Measurements from ENCODE around the gene KIF16B. TPM values are rescaled to one million over a fixed set of nuclear protein-coding genes. Genes with fewer than 3 reads are reported as not detected.

KIF16B gene
- total RNA-seq, 1 experiment from 2014 or later = 4.6 TPM

DNA sequence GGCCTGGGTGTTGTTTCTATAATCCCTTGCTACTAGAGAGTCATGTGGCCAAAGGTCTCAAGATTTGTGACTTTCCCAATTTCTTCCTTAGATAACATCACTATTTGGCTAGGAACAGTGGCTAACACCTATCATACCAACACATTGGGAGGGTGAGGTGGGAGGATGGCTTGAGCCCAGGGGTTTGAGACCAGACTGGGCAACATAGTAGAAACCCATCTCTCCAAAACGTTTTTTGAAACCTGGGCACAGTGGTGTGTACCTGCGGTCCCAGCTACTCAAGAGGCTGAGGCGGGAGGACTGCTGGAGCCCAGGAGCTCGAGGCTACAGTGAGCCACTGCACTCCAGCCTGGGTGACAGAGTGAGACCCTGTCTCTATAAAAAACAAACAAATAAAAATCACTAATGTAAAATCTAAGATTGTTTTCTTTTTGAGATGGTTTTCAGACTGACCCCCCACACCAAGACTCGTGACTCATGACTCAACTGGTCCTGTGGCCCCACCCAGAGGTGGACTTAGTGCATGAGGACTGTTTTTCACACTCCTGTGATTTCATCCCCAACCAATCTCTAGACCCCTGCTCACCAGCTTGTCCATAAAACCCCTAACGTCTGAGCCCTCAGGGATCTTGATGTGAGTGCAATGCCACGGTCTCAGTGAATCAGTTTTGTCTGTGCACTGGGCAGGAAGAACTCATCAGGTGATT is 48.3 kb upstream of the KIF16B start:
- no peak for DNase-seq (ENCODE audit: low spot score)

DNA sequence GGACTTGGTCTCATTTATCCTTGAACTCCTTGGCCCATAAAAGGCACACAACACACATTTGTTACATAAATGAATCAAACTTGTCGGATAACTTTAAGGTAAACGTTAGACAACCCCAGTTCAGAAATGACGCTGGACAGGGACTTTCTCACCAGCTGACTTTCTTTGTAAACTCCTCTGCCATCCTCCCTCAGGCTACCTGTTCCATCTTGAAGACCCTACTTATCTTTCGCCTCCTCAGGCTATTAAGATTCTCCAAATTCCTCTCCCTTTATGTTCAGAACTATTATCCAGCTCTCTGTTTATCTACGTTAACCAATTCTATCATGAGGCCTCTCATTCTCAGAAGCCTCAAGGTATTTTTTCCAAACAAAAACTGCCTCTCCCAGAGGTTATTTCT is 47.7 kb upstream of the KIF16B start:
- ChIA-PET POLR2A (ENCODE audit: low non-redundant PET) (no interaction called here), CTCF (no interaction called here)
- Histone ChIP-seq H3K36me3 (ENCODE audit: insufficient read depth, low read length, poor library complexity, severe bottlenecking) (no peaks in the 10 kb centered on the region), H3K9me3 (ENCODE audit: low read depth, low read length, poor library complexity, severe bottlenecking) (peaks cover 7% of the 10 kb centered on the region), H3K4me3 (ENCODE audit: low read depth, low read length, poor library complexity, severe bottlenecking) (no peak overlapping the region), H3K27ac (ENCODE audit: low read depth, low read length, poor library complexity, severe bottlenecking) (no peak overlapping the region), H3K4me1 (ENCODE audit: insufficient read depth, low read length, poor library complexity, severe bottlenecking) (no peaks in the 10 kb centered on the region), H3K27me3 (replicated peaks; ENCODE audit: insufficient read depth, low read depth, low read length, poor library complexity) (no peaks in the 10 kb centered on the region)
- intact Hi-C loops (cut with micrococcal nuclease; ENCODE audit: unreplicated experiment) = no loop called here
- BruUV-seq (replicated peaks) = no TSS peak
- DNase-seq (ENCODE audit: low spot score) = no peak
- TF ChIP-seq EZH2 (IDR thresholded peaks at IDR 0.05; ENCODE audit: borderline replicate concordance, low read depth, low read length, poor library complexity, severe bottlenecking) = no peak
- TF ChIP-seq, protein P1, sequence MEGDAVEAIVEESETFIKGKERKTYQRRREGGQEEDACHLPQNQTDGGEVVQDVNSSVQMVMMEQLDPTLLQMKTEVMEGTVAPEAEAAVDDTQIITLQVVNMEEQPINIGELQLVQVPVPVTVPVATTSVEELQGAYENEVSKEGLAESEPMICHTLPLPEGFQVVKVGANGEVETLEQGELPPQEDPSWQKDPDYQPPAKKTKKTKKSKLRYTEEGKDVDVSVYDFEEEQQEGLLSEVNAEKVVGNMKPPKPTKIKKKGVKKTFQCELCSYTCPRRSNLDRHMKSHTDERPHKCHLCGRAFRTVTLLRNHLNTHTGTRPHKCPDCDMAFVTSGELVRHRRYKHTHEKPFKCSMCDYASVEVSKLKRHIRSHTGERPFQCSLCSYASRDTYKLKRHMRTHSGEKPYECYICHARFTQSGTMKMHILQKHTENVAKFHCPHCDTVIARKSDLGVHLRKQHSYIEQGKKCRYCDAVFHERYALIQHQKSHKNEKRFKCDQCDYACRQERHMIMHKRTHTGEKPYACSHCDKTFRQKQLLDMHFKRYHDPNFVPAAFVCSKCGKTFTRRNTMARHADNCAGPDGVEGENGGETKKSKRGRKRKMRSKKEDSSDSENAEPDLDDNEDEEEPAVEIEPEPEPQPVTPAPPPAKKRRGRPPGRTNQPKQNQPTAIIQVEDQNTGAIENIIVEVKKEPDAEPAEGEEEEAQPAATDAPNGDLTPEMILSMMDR (conservative IDR thresholded peaks at IDR 0.05; ENCODE audit: low read depth, low read length) = no peak

More for the DNA sequence above, 48.3 kb upstream of the KIF16B start:
- Histone ChIP-seq H3K9me3 (ENCODE audit: low read depth, low read length, poor library complexity, severe bottlenecking) (peaks cover 7% of the 10 kb centered on the region), H3K27me3 (replicated peaks; ENCODE audit: insufficient read depth, low read depth, low read length, poor library complexity) (no peaks in the 10 kb centered on the region), H3K36me3 (ENCODE audit: insufficient read depth, low read length, poor library complexity, severe bottlenecking) (no peaks in the 10 kb centered on the region), H3K4me1 (ENCODE audit: insufficient read depth, low read length, poor library complexity, severe bottlenecking) (no peaks in the 10 kb centered on the region), H3K4me3 (ENCODE audit: low read depth, low read length, poor library complexity, severe bottlenecking) (no peak overlapping the region), H3K27ac (ENCODE audit: low read depth, low read length, poor library complexity, severe bottlenecking) (no peak overlapping the region)
- intact Hi-C loops (cut with micrococcal nuclease; ENCODE audit: unreplicated experiment) = no loop called here
- CTCF ChIA-PET = no interaction called here
- TF ChIP-seq EZH2 (IDR thresholded peaks at IDR 0.05; ENCODE audit: borderline replicate concordance, low read depth, low read length, poor library complexity, severe bottlenecking) = no peak
- TF ChIP-seq, protein P1 (conservative IDR thresholded peaks at IDR 0.05; ENCODE audit: low read depth, low read length) = no peak
- no TSS peak for BruUV-seq (replicated peaks)
- POLR2A ChIA-PET (ENCODE audit: low non-redundant PET) = no interaction called here

DNA sequence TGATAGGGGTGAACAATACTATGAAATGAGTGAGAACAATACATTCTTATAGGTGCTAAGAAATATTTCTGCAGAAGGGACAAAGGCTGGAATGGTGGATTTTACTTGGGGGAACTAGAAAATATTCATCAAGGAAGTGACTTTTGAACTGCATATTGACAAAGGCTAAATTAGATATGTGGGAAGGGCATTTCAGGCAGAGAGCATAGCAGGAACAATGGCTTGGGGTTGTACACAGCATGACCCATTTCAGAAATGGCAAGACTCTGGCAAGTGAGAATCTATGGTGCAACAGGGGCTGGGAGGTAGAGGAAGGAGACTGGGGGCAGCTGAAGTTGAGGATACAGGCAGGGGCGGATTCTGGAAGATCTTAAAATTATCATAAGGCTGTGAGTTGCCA is 46.7 kb upstream of the KIF16B start:
- ChIA-PET CTCF (no interaction called here), POLR2A (ENCODE audit: low non-redundant PET) (no interaction called here)
- H3K27ac ChIP-seq (ENCODE audit: low read depth, low read length, poor library complexity, severe bottlenecking) = no peak overlapping the region
- peaks cover 7% of the 10 kb centered on the region for H3K4me1 ChIP-seq (ENCODE audit: insufficient read depth, low read length, poor library complexity, severe bottlenecking)
- DNase-seq (ENCODE audit: low spot score) = no peak
- no peaks in the 10 kb centered on the region for H3K36me3 ChIP-seq (ENCODE audit: insufficient read depth, low read length, poor library complexity, severe bottlenecking)
- BruUV-seq (replicated peaks) = no TSS peak
- peaks cover 7% of the 10 kb centered on the region for H3K9me3 ChIP-seq (ENCODE audit: low read depth, low read length, poor library complexity, severe bottlenecking)
- H3K27me3 ChIP-seq (replicated peaks; ENCODE audit: insufficient read depth, low read depth, low read length, poor library complexity) = no peaks in the 10 kb centered on the region
- intact Hi-C loops (cut with micrococcal nuclease; ENCODE audit: unreplicated experiment) = no loop called here
- H3K4me3 ChIP-seq (ENCODE audit: low read depth, low read length, poor library complexity, severe bottlenecking) = no peak overlapping the region
- TF ChIP-seq, protein P1 (conservative IDR thresholded peaks at IDR 0.05; ENCODE audit: low read depth, low read length) = no peak
- TF ChIP-seq EZH2 (IDR thresholded peaks at IDR 0.05; ENCODE audit: borderline replicate concordance, low read depth, low read length, poor library complexity, severe bottlenecking) = no peak
